SU-DHL-6 (cell line): ENCODE measurements around the gene SYT5.
A peak's percentile ranks its signal among the peaks of the same experiment; 100 is the strongest.

Experiments used
- EZH2phosphoT487 ChIP-seq: fragments of 200-600 bp; sonication (generic), shearing (Covaris generic); conservative IDR thresholded peaks from 2 replicates; pipeline ENCODE4 v1.6.1; 2018; ENCODE audit warnings: mild to moderate bottlenecking, antibody characterized with exemption, low read length, moderate library complexity, mixed read lengths
- TF ChIP-seq, protein P1 (sequence below): fragments of 200-600 bp; sonication (generic); IDR thresholded peaks from one replicate; pipeline ENCODE4 v1.5.1; 2017; ENCODE audit warnings: antibody characterized with exemption, mild to moderate bottlenecking, low read length, moderate library complexity; ENCODE audit not compliant: insufficient read depth, poor library complexity, severe bottlenecking

GRCh38 chr19:55212447-55212846 lies 32.4 kb upstream of the SYT5 start:
- TF ChIP-seq, protein P1, sequence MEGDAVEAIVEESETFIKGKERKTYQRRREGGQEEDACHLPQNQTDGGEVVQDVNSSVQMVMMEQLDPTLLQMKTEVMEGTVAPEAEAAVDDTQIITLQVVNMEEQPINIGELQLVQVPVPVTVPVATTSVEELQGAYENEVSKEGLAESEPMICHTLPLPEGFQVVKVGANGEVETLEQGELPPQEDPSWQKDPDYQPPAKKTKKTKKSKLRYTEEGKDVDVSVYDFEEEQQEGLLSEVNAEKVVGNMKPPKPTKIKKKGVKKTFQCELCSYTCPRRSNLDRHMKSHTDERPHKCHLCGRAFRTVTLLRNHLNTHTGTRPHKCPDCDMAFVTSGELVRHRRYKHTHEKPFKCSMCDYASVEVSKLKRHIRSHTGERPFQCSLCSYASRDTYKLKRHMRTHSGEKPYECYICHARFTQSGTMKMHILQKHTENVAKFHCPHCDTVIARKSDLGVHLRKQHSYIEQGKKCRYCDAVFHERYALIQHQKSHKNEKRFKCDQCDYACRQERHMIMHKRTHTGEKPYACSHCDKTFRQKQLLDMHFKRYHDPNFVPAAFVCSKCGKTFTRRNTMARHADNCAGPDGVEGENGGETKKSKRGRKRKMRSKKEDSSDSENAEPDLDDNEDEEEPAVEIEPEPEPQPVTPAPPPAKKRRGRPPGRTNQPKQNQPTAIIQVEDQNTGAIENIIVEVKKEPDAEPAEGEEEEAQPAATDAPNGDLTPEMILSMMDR: peak; percentile 61
- no peak for TF ChIP-seq EZH2phosphoT487
